Measurements from ENCODE around the gene ZNF275. TPM values are rescaled to one million over a fixed set of nuclear protein-coding genes. Genes with fewer than 3 reads are reported as not detected.

ZNF275 gene
- total RNA-seq, 4 donors from 2014 or later, result 1.0 to 4.7 (median 2.7) TPM

GRCh38 chrX:153321381-153322124 is 12.4 kb upstream of the ZNF275 start, which contains the start of gene PNMA6F:
TSS of gene PNMA6F (minus strand) at chrX:153321767. CDS start at chrX:153320674, 1,093 bp downstream.
- 38 to 49% methylated on average over 12 to 36 of the region's 36 CpGs for WGBS, 2 donors
- TF ChIP-seq CTCF (IDR thresholded peaks at IDR 0.05), result no peak
- no peak for TF ChIP-seq POLR2A (IDR thresholded peaks at IDR 0.05)
- intact Hi-C loops (cut with DNase I; ENCODE audit: low total_unique reads), result no loop called here
- H3K4me3 ChIP-seq (ENCODE audit: low read depth, poor library complexity, severe bottlenecking), result no peak within 1 kb of the TSS
- DNase-seq (ENCODE audit: low spot score in 2 of 2), result no peak

- 83 to 85% methylated on average over 4 of the region's 4 CpGs for WGBS, 2 donors
- no peak overlapping the region for H3K4me3 ChIP-seq (ENCODE audit: low read depth, poor library complexity, severe bottlenecking)
- no peak for TF ChIP-seq CTCF (IDR thresholded peaks at IDR 0.05)
- TF ChIP-seq POLR2A (IDR thresholded peaks at IDR 0.05), result no peak
- intact Hi-C loops (cut with DNase I; ENCODE audit: low total_unique reads), result no loop called here
- DNase-seq (ENCODE audit: low spot score in 2 of 2), result peak in 1 of 2 donors; percentile 63
These were observed 6.4 kb upstream of the ZNF275 start for GRCh38 chrX:153327561-153327960.

- H3K4me3 ChIP-seq (ENCODE audit: low read depth, poor library complexity, severe bottlenecking), result no peak overlapping the region
- intact Hi-C loops (cut with DNase I; ENCODE audit: low total_unique reads), result no loop called here
- no peak for DNase-seq (ENCODE audit: low spot score in 2 of 2)
- TF ChIP-seq CTCF (IDR thresholded peaks at IDR 0.05) (no peak), POLR2A (IDR thresholded peaks at IDR 0.05) (no peak)
- WGBS, 2 donors, result 30 to 47% methylated on average over 2 of the region's 2 CpGs
These were observed 687 bp upstream of the ZNF275 start for GRCh38 chrX:153333266-153333665.

- H3K4me3 ChIP-seq (ENCODE audit: low read depth, poor library complexity, severe bottlenecking), result peak overlapping the region; percentile 50
- 50 to 62% methylated on average over 9 to 15 of the region's 16 CpGs for WGBS, 2 donors
- intact Hi-C loops (cut with DNase I; ENCODE audit: low total_unique reads), result no loop called here
- no peak for TF ChIP-seq POLR2A (IDR thresholded peaks at IDR 0.05)
- no peak for TF ChIP-seq CTCF (IDR thresholded peaks at IDR 0.05)
- peak in 1 of 2 donors; percentile 70 for DNase-seq (ENCODE audit: low spot score in 2 of 2)
These were observed 822 bp downstream of the ZNF275 start for GRCh38 chrX:153334654-153335295.

DNA sequence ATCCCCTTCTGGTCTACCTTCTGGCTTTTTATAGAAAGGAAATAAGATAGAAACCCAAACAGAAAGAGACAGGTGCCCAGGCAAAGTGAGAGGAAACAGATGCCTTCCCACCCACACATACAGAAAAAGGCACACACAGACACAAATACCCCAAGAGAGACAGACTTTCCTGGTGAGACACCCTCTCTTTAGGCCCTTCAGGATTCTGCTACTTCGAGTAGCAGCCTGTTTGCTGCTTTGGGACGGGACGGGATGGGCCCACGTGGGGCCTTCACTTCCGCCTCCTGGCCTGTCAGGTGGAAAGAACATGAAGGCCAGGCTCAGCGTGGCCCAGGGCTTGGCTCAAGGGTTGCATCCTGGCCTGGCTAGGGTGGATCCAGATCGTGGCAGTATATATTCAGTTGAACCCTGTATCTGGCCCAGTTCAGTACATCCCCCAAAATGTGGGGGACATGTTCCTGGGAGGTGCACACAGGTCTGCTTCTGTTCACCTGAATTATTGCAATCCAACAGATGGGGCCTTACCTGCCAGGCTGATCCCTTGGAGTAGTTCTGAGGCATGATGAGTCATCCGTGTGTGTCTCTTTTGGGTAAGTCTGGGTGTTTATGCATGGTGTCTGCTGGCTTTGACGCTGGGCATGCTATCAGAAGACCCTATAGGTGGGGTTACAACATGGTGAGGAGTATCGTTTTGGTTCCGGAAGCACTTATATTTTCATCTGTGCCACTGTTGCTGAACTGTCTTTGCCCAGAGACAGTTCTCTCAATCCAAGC is 2.4 kb downstream of the ZNF275 start:
- TF ChIP-seq CTCF (IDR thresholded peaks at IDR 0.05) (no peak), POLR2A (IDR thresholded peaks at IDR 0.05) (no peak)
- WGBS, 2 donors, result 71 to 73% methylated on average over 9 to 11 of the region's 11 CpGs
- intact Hi-C loops (cut with DNase I; ENCODE audit: low total_unique reads), result no loop called here
- peak in 1 of 2 donors; percentile 56 for DNase-seq (ENCODE audit: low spot score in 2 of 2)
- no peak overlapping the region for H3K4me3 ChIP-seq (ENCODE audit: low read depth, poor library complexity, severe bottlenecking)

Measured in lower leg skin (tissue), 4 donors.